Ascending aorta (tissue), 2 donors: ENCODE data around the gene RNF220. TPM values are rescaled to one million over a fixed set of nuclear protein-coding genes. Genes with fewer than 3 reads are reported as not detected.

Source experiments
- DNase-seq, 2 donors: peaks; one replicate each; pipeline ENCODE4 v3.0.0-alpha.2; 2019; ENCODE audit warnings: low spot score in 2 of 2
- H3K27ac ChIP-seq, 2 donors: fragments of 200-600 bp; sonication (generic); one replicate each; pipeline ENCODE4 v1.5.1; 2016 to 2017; ENCODE audit warnings: mild to moderate bottlenecking in 1 of 2
- H3K27me3 ChIP-seq: fragments of 200-600 bp; sonication (generic); one replicate; pipeline ENCODE4 v1.5.1; 2017
- H3K36me3 ChIP-seq, 2 donors: fragments of 200-600 bp; sonication (generic); one replicate each; pipeline ENCODE4 v1.5.1; 2016
- H3K4me1 ChIP-seq, 2 donors: fragments of 200-600 bp; sonication (generic); one replicate each; pipeline ENCODE4 v1.5.1; 2016 to 2017; ENCODE audit warnings: mild to moderate bottlenecking in 1 of 2
- H3K4me3 ChIP-seq, 2 donors: fragments of 200-600 bp; sonication (generic); one replicate each; pipeline ENCODE4 v1.5.1; 2016 to 2017; ENCODE audit warnings: mild to moderate bottlenecking in 1 of 2
- H3K9me3 ChIP-seq, 2 donors: fragments of 200-600 bp; sonication (generic); one replicate each; pipeline ENCODE4 v1.5.1; 2016
- intact Hi-C: fragments of 100-400 bp; cut with DNase I; formaldehyde crosslinking; loops from one replicate; pipeline ENCODE4 v1.15.1; 2023
- total RNA-seq: library from RNA; depleted of rRNA; stranded (reverse); fragments of >200 nt; gene quantifications from one replicate; pipeline ENCODE4 v1.1.0, GENCODE V29; 2016
- TF ChIP-seq, protein P1 (sequence below), 3 experiments: fragments of 200-600 bp in 2 of 3; fragments of 450-650 bp in 1 of 3; sonication (generic) in 2 of 3; IDR thresholded peaks; one replicate each; pipeline ENCODE4 v1.5.1; 2016 to 2019; ENCODE audit warnings: antibody characterized with exemption in 3 of 3, mild to moderate bottlenecking in 1 of 3, moderate library complexity in 1 of 3

RNF220 gene
- total RNA-seq, 1 donor from 2014 or later: 54.8 TPM

DNA sequence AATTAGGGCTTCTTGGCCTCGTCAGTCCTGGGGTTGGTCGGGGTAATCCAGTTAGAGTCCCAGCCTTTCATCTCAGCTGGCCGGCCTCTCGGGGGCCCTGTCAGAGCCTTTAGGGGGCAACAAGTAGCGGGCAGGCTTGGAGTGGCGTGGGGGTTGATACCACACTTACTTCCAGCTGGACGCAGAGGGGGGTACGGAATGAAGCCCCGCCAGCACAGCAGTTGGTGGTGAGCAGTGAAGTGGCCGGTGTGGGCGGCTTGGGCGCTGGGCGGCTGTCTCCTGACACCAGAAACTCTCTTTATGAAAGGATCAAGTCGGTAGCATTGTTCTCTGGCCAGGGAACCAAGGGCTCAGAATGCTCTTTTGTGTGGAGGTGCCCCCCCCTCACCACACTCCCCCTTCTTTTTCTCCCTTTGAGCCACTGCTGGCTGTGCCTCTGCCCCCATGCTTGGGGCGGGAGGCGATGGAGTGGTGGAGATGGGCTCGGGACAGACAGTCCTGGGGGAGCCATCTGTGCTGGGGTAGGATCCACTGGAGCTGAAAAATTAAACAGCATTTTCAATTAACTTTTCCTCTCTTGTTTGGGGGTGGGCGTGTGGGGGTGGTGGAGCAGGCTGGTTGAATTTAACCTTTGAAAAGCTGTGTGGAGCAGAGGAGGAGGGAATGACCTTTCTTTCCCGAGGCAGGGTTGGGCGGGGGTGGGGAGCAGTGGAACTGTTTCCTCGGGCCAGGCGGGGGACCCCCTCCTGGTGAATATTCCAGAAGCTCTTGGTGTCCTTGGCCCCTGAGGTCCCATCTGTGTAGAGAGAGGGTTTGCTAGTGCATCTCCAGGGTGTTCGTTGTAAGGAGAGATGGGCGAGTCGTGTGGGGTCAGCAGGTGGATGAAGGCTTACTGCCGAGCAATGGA, 102.7 kb downstream of the RNF220 start:
- Histone ChIP-seq H3K9me3 (no peaks in the 10 kb centered on the region), H3K36me3 (no peaks in the 10 kb centered on the region), H3K4me1 (no peaks in the 10 kb centered on the region), H3K27ac (no peak overlapping the region), H3K4me3 (no peak overlapping the region), H3K27me3 (no peaks in the 10 kb centered on the region)
- DNase-seq: no peak
- intact Hi-C loops: no loop called here
- TF ChIP-seq, protein P1, sequence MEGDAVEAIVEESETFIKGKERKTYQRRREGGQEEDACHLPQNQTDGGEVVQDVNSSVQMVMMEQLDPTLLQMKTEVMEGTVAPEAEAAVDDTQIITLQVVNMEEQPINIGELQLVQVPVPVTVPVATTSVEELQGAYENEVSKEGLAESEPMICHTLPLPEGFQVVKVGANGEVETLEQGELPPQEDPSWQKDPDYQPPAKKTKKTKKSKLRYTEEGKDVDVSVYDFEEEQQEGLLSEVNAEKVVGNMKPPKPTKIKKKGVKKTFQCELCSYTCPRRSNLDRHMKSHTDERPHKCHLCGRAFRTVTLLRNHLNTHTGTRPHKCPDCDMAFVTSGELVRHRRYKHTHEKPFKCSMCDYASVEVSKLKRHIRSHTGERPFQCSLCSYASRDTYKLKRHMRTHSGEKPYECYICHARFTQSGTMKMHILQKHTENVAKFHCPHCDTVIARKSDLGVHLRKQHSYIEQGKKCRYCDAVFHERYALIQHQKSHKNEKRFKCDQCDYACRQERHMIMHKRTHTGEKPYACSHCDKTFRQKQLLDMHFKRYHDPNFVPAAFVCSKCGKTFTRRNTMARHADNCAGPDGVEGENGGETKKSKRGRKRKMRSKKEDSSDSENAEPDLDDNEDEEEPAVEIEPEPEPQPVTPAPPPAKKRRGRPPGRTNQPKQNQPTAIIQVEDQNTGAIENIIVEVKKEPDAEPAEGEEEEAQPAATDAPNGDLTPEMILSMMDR (IDR thresholded peaks at IDR 0.05): no peak

DNA sequence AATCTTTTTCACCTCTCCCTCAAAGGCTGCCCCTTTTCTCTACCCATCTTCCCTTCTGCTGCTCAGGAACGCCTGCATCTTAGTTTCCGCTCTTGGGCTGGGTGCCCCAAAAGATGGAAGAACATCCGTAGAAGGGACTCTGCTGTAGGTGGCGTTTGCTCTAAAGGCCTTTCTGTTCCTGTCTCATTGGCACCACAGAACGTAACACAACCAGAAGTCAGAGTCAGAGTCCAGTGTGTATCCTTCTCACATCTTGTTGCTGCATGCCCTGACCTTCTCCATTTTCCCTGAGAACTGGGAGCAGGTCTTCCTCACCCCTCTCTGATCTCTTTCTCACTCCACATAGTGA, 103.3 kb downstream of the RNF220 start:
- no peaks in the 10 kb centered on the region for H3K9me3 ChIP-seq

DNA sequence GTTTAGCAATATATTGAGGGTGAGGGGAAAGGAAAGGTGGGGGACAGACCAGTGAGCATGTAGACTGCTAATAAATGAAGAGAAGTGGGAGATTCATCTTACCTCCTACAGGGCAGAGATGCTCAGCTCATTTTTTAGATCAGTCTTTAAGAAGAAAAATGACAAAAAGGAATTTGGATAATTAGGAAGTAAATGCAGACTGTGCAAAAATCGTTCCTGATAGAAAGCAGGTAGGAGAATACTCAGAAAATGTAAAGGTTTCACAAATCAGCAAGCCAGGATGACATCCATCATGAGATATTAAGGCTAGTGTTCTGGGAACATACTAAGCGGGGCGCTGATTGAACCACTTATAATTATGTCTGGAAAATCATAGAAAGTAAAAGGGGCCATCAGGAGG, 106.3 kb downstream of the RNF220 start:
- Histone ChIP-seq H3K9me3 (no peaks in the 10 kb centered on the region), H3K27ac (no peak overlapping the region), H3K36me3 (no peaks in the 10 kb centered on the region), H3K4me1 (no peaks in the 10 kb centered on the region), H3K27me3 (no peaks in the 10 kb centered on the region), H3K4me3 (no peak overlapping the region)
- TF ChIP-seq, protein P1 (IDR thresholded peaks at IDR 0.05): no peak
- intact Hi-C loops: no loop called here
- DNase-seq: no peak

More for the DNA sequence above, 103.3 kb downstream of the RNF220 start:
- no peaks in the 10 kb centered on the region for H3K36me3 ChIP-seq
- H3K27ac ChIP-seq: no peak overlapping the region
- TF ChIP-seq, protein P1 (IDR thresholded peaks at IDR 0.05): no peak
- H3K4me1 ChIP-seq: no peaks in the 10 kb centered on the region
- DNase-seq: no peak
- no peak overlapping the region for H3K4me3 ChIP-seq
- intact Hi-C loops: no loop called here
- no peaks in the 10 kb centered on the region for H3K27me3 ChIP-seq

DNA sequence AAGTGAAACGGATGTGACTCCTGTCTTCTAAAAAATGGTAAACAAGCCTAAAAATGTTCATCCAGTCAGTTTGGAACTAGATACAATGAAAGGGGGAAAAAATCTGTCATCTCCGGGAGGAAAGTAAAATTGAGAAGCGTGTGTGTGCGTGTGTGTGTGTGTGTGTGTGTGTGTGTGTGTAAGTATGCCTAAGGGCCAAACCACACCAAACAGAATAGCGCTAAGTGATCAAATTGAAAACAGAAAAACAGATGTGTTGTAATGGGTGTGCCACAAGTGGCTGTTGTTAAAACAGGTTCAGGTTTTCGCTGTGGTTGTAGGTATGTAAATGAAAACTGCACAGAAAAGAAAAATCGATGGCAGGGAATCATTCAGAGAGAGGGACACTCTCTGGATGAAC, 106.7 kb downstream of the RNF220 start:
- no peak for DNase-seq
- Histone ChIP-seq H3K4me1 (no peaks in the 10 kb centered on the region), H3K27me3 (no peaks in the 10 kb centered on the region), H3K36me3 (no peaks in the 10 kb centered on the region), H3K27ac (no peak overlapping the region), H3K4me3 (no peak overlapping the region), H3K9me3 (no peaks in the 10 kb centered on the region)
- intact Hi-C loops: no loop called here
- TF ChIP-seq, protein P1 (IDR thresholded peaks at IDR 0.05): no peak

DNA sequence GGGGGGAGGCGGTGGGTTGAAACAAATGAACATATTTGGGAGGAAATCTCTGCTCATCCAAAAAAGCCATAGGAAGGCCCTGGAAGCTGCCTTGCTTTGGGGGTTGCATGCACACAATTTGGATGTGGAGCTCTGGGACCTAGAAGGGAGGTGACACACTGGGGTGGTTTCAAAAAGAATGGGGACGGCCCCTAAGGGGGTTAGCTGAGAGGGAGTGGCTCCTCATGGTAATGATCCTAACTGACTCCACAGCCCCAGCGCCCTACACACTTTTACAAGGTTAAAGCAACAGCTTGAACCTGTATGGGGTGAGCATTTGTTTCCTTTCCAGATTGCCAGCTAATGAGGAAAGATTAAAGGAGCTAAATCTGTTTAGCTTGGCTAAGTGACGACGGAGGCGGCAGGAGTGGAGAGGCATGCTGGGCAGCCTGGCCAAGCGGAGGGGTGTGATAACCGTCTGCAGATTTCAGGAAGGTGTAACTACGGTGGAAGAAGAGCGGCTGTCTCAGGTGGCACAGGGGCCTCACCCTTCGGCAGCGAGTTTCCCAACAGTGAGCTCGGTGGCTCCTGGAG, 107.3 kb downstream of the RNF220 start:
- DNase-seq: no peak
- no peaks in the 10 kb centered on the region for H3K4me1 ChIP-seq

More for the DNA sequence above, 107.3 kb downstream of the RNF220 start:
- intact Hi-C loops: no loop called here
- TF ChIP-seq, protein P1 (IDR thresholded peaks at IDR 0.05): no peak
- no peak overlapping the region for H3K27ac ChIP-seq
- H3K4me3 ChIP-seq: no peak overlapping the region
- no peaks in the 10 kb centered on the region for H3K36me3 ChIP-seq
- no peaks in the 10 kb centered on the region for H3K9me3 ChIP-seq
- no peaks in the 10 kb centered on the region for H3K27me3 ChIP-seq
